BLaER1 treated with 17β-estradiol and CSF1 and Interleukin-3, amounts not matched to agents 10 nM and 100 nM (cell line): ENCODE data around the gene DDX41.

Experiments
- H3K27ac ChIP-seq, 11 experiments: shearing (Covaris generic); formaldehyde crosslinking; 2 replicates each; pipeline ENCODE4 v1.8.1; 2022
- H3K27me3 ChIP-seq, 11 experiments: shearing (Covaris generic); formaldehyde crosslinking; 2 replicates each; pipeline ENCODE4 v1.8.1; 2022
- H3K36me3 ChIP-seq, 11 experiments: shearing (Covaris generic); formaldehyde crosslinking; 2 replicates each; pipeline ENCODE4 v1.8.1; 2022
- H3K4me1 ChIP-seq, 10 experiments: shearing (Covaris generic); formaldehyde crosslinking; 2 replicates each; pipeline ENCODE4 v1.8.1; 2022
- H3K4me2 ChIP-seq, 11 experiments: shearing (Covaris generic); formaldehyde crosslinking; 2 replicates each; pipeline ENCODE4 v1.8.1; 2022
- H3K4me3 ChIP-seq, 10 experiments: shearing (Covaris generic); formaldehyde crosslinking; 2 replicates each; pipeline ENCODE4 v1.8.1; 2022
- H3K9ac ChIP-seq, 11 experiments: shearing (Covaris generic); formaldehyde crosslinking; 2 replicates each; pipeline ENCODE4 v1.8.1; 2022
- H3K9me3 ChIP-seq, 11 experiments: shearing (Covaris generic); formaldehyde crosslinking; replicated peaks in 1 of 11; 2 replicates each; pipeline ENCODE4 v1.8.1; 2022
- H4K20me1 ChIP-seq, 11 experiments: shearing (Covaris generic); formaldehyde crosslinking; 2 replicates each; pipeline ENCODE4 v1.8.1; 2022
- Cebpa-rat ChIP-seq, 11 experiments: shearing (Covaris generic); IDR thresholded peaks; 2 replicates each; pipeline ENCODE4 v1.8.1; 2022

The DDX41 gene

GRCh38 chr5:177496070-177496726, 20.6 kb downstream of the DDX41 start:
- H3K9me3 ChIP-seq = no peaks in the 10 kb centered on the region
- no peak for TF ChIP-seq Cebpa-rat (IDR thresholded peaks at IDR 0.05)
- peak overlapping the region; percentile 79 to 91 (median 88) for H3K9ac ChIP-seq
- peaks cover 0 to 27% (median 0%) of the 10 kb centered on the region in 11 experiments; a peak in 4 of 22 replicates for H3K27me3 ChIP-seq
- peak overlapping the region; percentile 43 to 93 (median 87); a peak in 21 of 22 replicates for H3K27ac ChIP-seq
- peak overlapping the region; percentile 73 to 89 (median 83) for H3K4me3 ChIP-seq
- peak overlapping the region; percentile 97 to 100 (median 100) for H3K4me2 ChIP-seq
- H3K4me1 ChIP-seq = peaks cover 70 to 90% (median 87%) of the 10 kb centered on the region in 10 experiments
- peaks cover 15 to 35% (median 21%) of the 10 kb centered on the region in 11 experiments; a peak in 21 of 22 replicates for H3K36me3 ChIP-seq
- peaks cover 12 to 62% (median 39%) of the 10 kb centered on the region in 11 experiments; a peak in 21 of 22 replicates for H4K20me1 ChIP-seq

- H3K27ac ChIP-seq = peak overlapping the region in 10 of 11 experiments; percentile 79 to 93 (median 88); a peak in 21 of 22 replicates
- H3K4me2 ChIP-seq = peak overlapping the region; percentile 97 to 100 (median 100)
- H3K9ac ChIP-seq = peak overlapping the region; percentile 79 to 91 (median 88); a peak in 21 of 22 replicates
Measured at GRCh38 chr5:177495243-177496060, 21.3 kb downstream of the DDX41 start.

GRCh38 chr5:177494346-177495195, 22.2 kb downstream of the DDX41 start:
- peaks cover 21 to 47% (median 34%) of the 10 kb centered on the region in 11 experiments; a peak in 21 of 22 replicates for H3K36me3 ChIP-seq
- peak overlapping the region in 9 of 10 experiments; percentile 79 to 89 (median 83); a peak in 17 of 20 replicates for H3K4me3 ChIP-seq
- H3K4me1 ChIP-seq = peaks cover 80 to 90% (median 87%) of the 10 kb centered on the region in 10 experiments
- peaks cover 0 to 16% (median 0%) of the 10 kb centered on the region in 11 experiments; a peak in 4 of 22 replicates for H3K27me3 ChIP-seq
- peak overlapping the region in 10 of 11 experiments; percentile 70 to 93 (median 88); a peak in 21 of 22 replicates for H3K27ac ChIP-seq
- no peaks in the 10 kb centered on the region for H3K9me3 ChIP-seq
- H3K4me2 ChIP-seq = peak overlapping the region; percentile 97 to 100 (median 100)
- no peak for TF ChIP-seq Cebpa-rat (IDR thresholded peaks at IDR 0.05)
- peaks cover 17 to 69% (median 40%) of the 10 kb centered on the region in 11 experiments; a peak in 21 of 22 replicates for H4K20me1 ChIP-seq
- H3K9ac ChIP-seq = peak overlapping the region; percentile 79 to 91 (median 88); a peak in 21 of 22 replicates

More at GRCh38 chr5:177495243-177496060, 21.3 kb downstream of the DDX41 start:
- TF ChIP-seq Cebpa-rat (IDR thresholded peaks at IDR 0.05) = no peak
- Histone ChIP-seq H3K36me3 (peaks cover 21 to 40% (median 27%) of the 10 kb centered on the region in 11 experiments; a peak in 21 of 22 replicates), H3K4me1 (peaks cover 71 to 90% (median 87%) of the 10 kb centered on the region in 10 experiments), H3K9me3 (no peaks in the 10 kb centered on the region), H4K20me1 (peaks cover 10 to 67% (median 35%) of the 10 kb centered on the region in 11 experiments; a peak in 17 of 22 replicates), H3K4me3 (peak overlapping the region; percentile 73 to 89 (median 83); a peak in 19 of 20 replicates), H3K27me3 (peaks cover 0 to 25% (median 0%) of the 10 kb centered on the region in 11 experiments; a peak in 4 of 22 replicates)

- TF ChIP-seq Cebpa-rat (IDR thresholded peaks at IDR 0.05) = no peak
- Histone ChIP-seq H3K36me3 (peaks cover 25 to 54% (median 40%) of the 10 kb centered on the region in 11 experiments; a peak in 21 of 22 replicates), H3K4me1 (peaks cover 81 to 90% (median 87%) of the 10 kb centered on the region in 10 experiments), H3K27ac (peak overlapping the region in 10 of 11 experiments; percentile 70 to 93 (median 88); a peak in 20 of 22 replicates), H4K20me1 (peaks cover 24 to 76% (median 46%) of the 10 kb centered on the region in 11 experiments; a peak in 21 of 22 replicates), H3K9me3 (no peaks in the 10 kb centered on the region), H3K4me3 (peak overlapping the region in 2 of 10 experiments; percentile 88 to 89; a peak in 6 of 20 replicates), H3K9ac (peak overlapping the region in 10 of 11 experiments; percentile 79 to 91 (median 88); a peak in 18 of 22 replicates), H3K27me3 (peaks cover 0 to 9% (median 0%) of the 10 kb centered on the region in 11 experiments; a peak in 4 of 22 replicates), H3K4me2 (peak overlapping the region; percentile 97 to 100 (median 100))
Measured at GRCh38 chr5:177493795-177494345, 22.9 kb downstream of the DDX41 start.

- Histone ChIP-seq H3K4me2 (peak overlapping the region; percentile 97 to 100 (median 100); a peak in 20 of 22 replicates), H3K27ac (peak overlapping the region in 10 of 11 experiments; percentile 70 to 93 (median 88); a peak in 18 of 22 replicates), H3K9me3 (no peaks in the 10 kb centered on the region), H4K20me1 (peaks cover 31 to 82% (median 54%) of the 10 kb centered on the region in 11 experiments), H3K4me1 (peaks cover 71 to 89% (median 86%) of the 10 kb centered on the region in 10 experiments), H3K27me3 (no peaks in the 10 kb centered on the region), H3K9ac (peak overlapping the region in 9 of 11 experiments; percentile 84 to 91 (median 89); a peak in 15 of 22 replicates), H3K36me3 (peaks cover 33 to 65% (median 50%) of the 10 kb centered on the region in 11 experiments), H3K4me3 (no peak overlapping the region)
- no peak for TF ChIP-seq Cebpa-rat (IDR thresholded peaks at IDR 0.05)
Measured at GRCh38 chr5:177492841-177493240, 23.9 kb downstream of the DDX41 start.

- no peak for TF ChIP-seq Cebpa-rat (IDR thresholded peaks at IDR 0.05)
- Histone ChIP-seq H3K36me3 (peaks cover 40 to 71% (median 57%) of the 10 kb centered on the region in 11 experiments), H3K9me3 (no peaks in the 10 kb centered on the region), H3K9ac (peak overlapping the region in 8 of 11 experiments; percentile 86 to 91 (median 90); a peak in 10 of 22 replicates), H3K27me3 (no peaks in the 10 kb centered on the region), H4K20me1 (peaks cover 31 to 86% (median 60%) of the 10 kb centered on the region in 11 experiments), H3K27ac (peak overlapping the region in 9 of 11 experiments; percentile 84 to 93 (median 90); a peak in 17 of 22 replicates), H3K4me3 (no peak overlapping the region), H3K4me1 (peaks cover 71 to 90% (median 84%) of the 10 kb centered on the region in 10 experiments), H3K4me2 (peak overlapping the region in 10 of 11 experiments; percentile 35 to 100 (median 100); a peak in 15 of 22 replicates)
Measured at GRCh38 chr5:177491983-177492746, 24.6 kb downstream of the DDX41 start.
